Mammary epithelial cell (primary cell): Measurements from ENCODE around the gene TSPYL1.
"Not testable (repeated sequence)": the region's sequence is repeated elsewhere in the genome, so short reads cannot be mapped to it uniquely, and the experiment has no call there.

ENCODE experiments used
- CTCF ChIP-seq, 2 donors: IDR thresholded peaks in 1 of 2; conservative IDR thresholded peaks in 1 of 2; 2 replicates each; pipeline ENCODE4 v1.5.1; 2011 to 2012; ENCODE audit warnings: inconsistent platforms in 2 of 2, low read length in 2 of 2, mild to moderate bottlenecking in 2 of 2, control low read depth in 1 of 2, low read depth in 1 of 2; ENCODE audit not compliant: insufficient read depth in 1 of 2; ENCODE audit errors: extremely low read depth in 1 of 2
- EZH2 ChIP-seq: IDR thresholded peaks from 2 replicates; pipeline ENCODE4 v1.6.1; 2012; ENCODE audit warnings: low read length, inconsistent platforms, borderline replicate concordance

DNA sequence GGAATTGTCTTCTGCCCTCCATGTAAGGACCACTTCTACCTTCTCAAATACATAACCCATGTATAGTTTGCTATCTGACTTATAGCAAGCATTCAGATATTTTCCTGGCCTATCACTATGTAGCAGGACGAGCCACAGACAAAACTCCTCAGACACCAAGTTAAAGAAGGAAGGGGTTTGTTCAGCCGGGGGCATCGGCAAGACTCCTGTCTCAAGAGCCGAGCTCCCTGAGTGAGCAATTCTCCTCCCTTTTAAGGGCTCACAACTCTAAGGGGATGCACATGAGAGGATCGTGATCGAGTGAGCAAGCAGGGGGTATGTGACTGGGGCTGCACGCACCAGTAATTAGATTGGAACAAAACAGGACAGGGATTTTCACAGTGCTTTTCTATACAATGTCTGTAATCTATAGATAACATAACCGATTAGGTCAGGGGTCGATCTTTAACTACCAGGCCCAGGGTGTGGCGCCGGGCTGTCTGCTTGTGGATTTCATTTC, 46.0 kb upstream of the TSPYL1 start:
- TF ChIP-seq CTCF (conservative IDR thresholded peaks at IDR 0.05 in 1 of 2, IDR thresholded peaks at IDR 0.05 in 1 of 2; ENCODE audit: extremely low read depth in 1 of 2, insufficient read depth in 1 of 2, low read depth in 1 of 2, low read length in 2 of 2); EZH2: not testable (repeated sequence)
